Lower leg skin (tissue), 3 donors: Measurements from ENCODE around the gene SOD2.

ENCODE experiments used
- CTCF ChIP-seq, 3 donors: fragments of 450-650 bp; IDR thresholded peaks; one replicate each; pipeline ENCODE4 v1.5.1; 2016; ENCODE audit warnings: antibody characterized with exemption in 3 of 3, mild to moderate bottlenecking in 3 of 3, moderate library complexity in 2 of 3
- POLR2A ChIP-seq, 2 donors: fragments of 450-650 bp; IDR thresholded peaks; one replicate each; pipeline ENCODE4 v1.6.1; 2016 to 2017; ENCODE audit warnings: antibody characterized with exemption in 2 of 2, mild to moderate bottlenecking in 1 of 2, moderate library complexity in 1 of 2

GRCh38 chr6:159689001-159689400, 4.0 kb downstream of the SOD2 start:
- TF ChIP-seq CTCF (IDR thresholded peaks at IDR 0.05) (no peak), POLR2A (IDR thresholded peaks at IDR 0.05) (no peak)
